WTC11 (cell line): ENCODE results near the gene RABEP2. TPM values are rescaled to one million over a fixed set of nuclear protein-coding genes. Genes with fewer than 3 reads are reported as not detected.

Source experiments
- ATAC-seq: fragments of 200-7000 bp; cut with Tn5 transposase; 2 replicates; pipeline ENCODE4 v1.10.0; 2021; ENCODE audit warnings: mild to moderate bottlenecking, moderate library complexity
- CTCF ChIA-PET: fragments of 300-600 bp; sonication (Branson Sonifier 250); formaldehyde crosslinking; loops from one replicate; lab custom pipeline; 2021; ENCODE audit warnings: antibody characterized with exemption; lab: Charles Lee
- POLR2A ChIA-PET: fragments of 350-600 bp; sonication (Branson Sonifier 250); formaldehyde crosslinking; loops from one replicate; lab custom pipeline; 2021; ENCODE audit warnings: antibody characterized with exemption; lab: Charles Lee
- DNase-seq: peaks from one replicate; pipeline ENCODE4 v3.0.0; 2021; ENCODE audit warnings: low spot score
- H3K27ac Mint-ChIP-seq: 2 replicates; pipeline ENCODE4 v1.8.0; 2021; ENCODE audit warnings: mixed read lengths
- H3K27me3 Mint-ChIP-seq: 2 replicates; pipeline ENCODE4 v1.8.0; 2021; ENCODE audit warnings: low read depth, mild to moderate bottlenecking, moderate library complexity, mixed read lengths
- H3K36me3 Mint-ChIP-seq: 2 replicates; pipeline ENCODE4 v1.8.0; 2021; ENCODE audit warnings: mixed read lengths
- H3K4me1 Mint-ChIP-seq: 2 replicates; pipeline ENCODE4 v1.8.0; 2022; ENCODE audit warnings: mixed read lengths
- H3K4me3 Mint-ChIP-seq: 2 replicates; pipeline ENCODE4 v1.8.0; 2021; ENCODE audit warnings: mild to moderate bottlenecking, moderate library complexity, mixed read lengths
- H3K9me3 Mint-ChIP-seq: 2 replicates; pipeline ENCODE4 v1.8.0; 2021; ENCODE audit warnings: mixed read lengths
- CBFB ChIP-seq: sonication (generic); formaldehyde crosslinking; IDR thresholded peaks from 2 replicates; pipeline ENCODE4 v1.8.1; 2022; ENCODE audit warnings: mild to moderate bottlenecking, low read depth, missing genetic modification reagents
- CREB1 ChIP-seq: sonication (generic); formaldehyde crosslinking; IDR thresholded peaks from 2 replicates; pipeline ENCODE4 v1.8.0; 2023; ENCODE audit warnings: mild to moderate bottlenecking, missing genetic modification reagents
- JAZF1 ChIP-seq: fragments of 250-450 bp; sonication (Bioruptor Pico); IDR thresholded peaks from 2 replicates; pipeline ENCODE4 v1.9.0; 2021; ENCODE audit warnings: moderate library complexity, mild to moderate bottlenecking, inconsistent platforms
- JUN ChIP-seq: sonication (generic); formaldehyde crosslinking; IDR thresholded peaks from 2 replicates; pipeline ENCODE4 v1.8.0; 2023; ENCODE audit warnings: mild to moderate bottlenecking, missing genetic modification reagents
- NFATC4 ChIP-seq: fragments of 250-450 bp; sonication (Bioruptor Pico); IDR thresholded peaks from 2 replicates; pipeline ENCODE4 v1.9.0; 2021; ENCODE audit warnings: mild to moderate bottlenecking
- NFE2L1 ChIP-seq: sonication (generic); formaldehyde crosslinking; IDR thresholded peaks from 2 replicates; pipeline ENCODE4 v1.8.1; 2023; ENCODE audit warnings: missing genetic modification reagents
- NR2C2 ChIP-seq: sonication (generic); formaldehyde crosslinking; IDR thresholded peaks from 2 replicates; pipeline ENCODE4 v1.8.0; 2022; ENCODE audit warnings: mild to moderate bottlenecking, missing genetic modification reagents
- PRRX2 ChIP-seq: fragments of 250-450 bp; sonication (Bioruptor Pico); IDR thresholded peaks from 2 replicates; pipeline ENCODE4 v1.8.0; 2021; ENCODE audit warnings: mild to moderate bottlenecking
- RELA ChIP-seq: sonication (generic); formaldehyde crosslinking; IDR thresholded peaks from 2 replicates; pipeline ENCODE4 v1.8.1; 2022; ENCODE audit warnings: missing genetic modification reagents, mild to moderate bottlenecking, borderline replicate concordance
- SMAD3 ChIP-seq: sonication (generic); formaldehyde crosslinking; IDR thresholded peaks from 2 replicates; pipeline ENCODE4 v1.8.0; 2022; ENCODE audit warnings: missing genetic modification reagents, mild to moderate bottlenecking, borderline replicate concordance
- SMAD4 ChIP-seq: sonication (generic); formaldehyde crosslinking; IDR thresholded peaks from 2 replicates; pipeline ENCODE4 v1.8.0; 2022; ENCODE audit warnings: mild to moderate bottlenecking, missing genetic modification reagents
- SOX15 ChIP-seq: fragments of 250-450 bp; sonication (Bioruptor Pico); IDR thresholded peaks from 2 replicates; pipeline ENCODE4 v1.9.0; 2021; ENCODE audit warnings: mild to moderate bottlenecking
- TEAD4 ChIP-seq: sonication (generic); formaldehyde crosslinking; IDR thresholded peaks from 2 replicates; pipeline ENCODE4 v1.8.0; 2022; ENCODE audit warnings: mild to moderate bottlenecking, missing genetic modification reagents
- ZBTB21 ChIP-seq: sonication (generic); formaldehyde crosslinking; IDR thresholded peaks from 2 replicates; pipeline ENCODE4 v1.8.1; 2023; ENCODE audit warnings: mild to moderate bottlenecking, missing genetic modification reagents, borderline replicate concordance
- ZNF396 ChIP-seq: fragments of 250-450 bp; sonication (Bioruptor Pico); IDR thresholded peaks from 2 replicates; pipeline ENCODE4 v1.8.0; 2021; ENCODE audit warnings: mild to moderate bottlenecking, moderate library complexity, borderline replicate concordance
- total RNA-seq: library from RNA; stranded (reverse); gene quantifications from 3 replicates; pipeline ENCODE4 v1.2.3, GENCODE V29; 2021
- TF ChIP-seq, protein P1 (sequence below): fragments of 200-600 bp; IDR thresholded peaks from 2 replicates; pipeline ENCODE4 v1.8.0; 2022; ENCODE audit warnings: antibody characterized with exemption
- TF ChIP-seq, protein P2 (sequence below): sonication (generic); formaldehyde crosslinking; IDR thresholded peaks from 2 replicates; pipeline ENCODE4 v1.8.1; 2022; ENCODE audit warnings: low read depth, mild to moderate bottlenecking, moderate library complexity, missing genetic modification reagents, borderline replicate concordance
- TF ChIP-seq, protein P3 (sequence below): sonication (generic); formaldehyde crosslinking; IDR thresholded peaks from 2 replicates; pipeline ENCODE4 v1.8.0; 2023; ENCODE audit warnings: missing genetic modification reagents
- TF ChIP-seq, protein P4 (sequence below): sonication (generic); formaldehyde crosslinking; IDR thresholded peaks from 2 replicates; pipeline ENCODE4 v1.8.1; 2023; ENCODE audit warnings: mild to moderate bottlenecking, missing genetic modification reagents, moderate library complexity
- TF ChIP-seq, protein P5 (sequence below): sonication (generic); formaldehyde crosslinking; IDR thresholded peaks from 2 replicates; pipeline ENCODE4 v1.8.1; 2023; ENCODE audit warnings: mild to moderate bottlenecking, moderate library complexity, missing genetic modification reagents
- TF ChIP-seq, protein P6 (sequence below): sonication (generic); formaldehyde crosslinking; IDR thresholded peaks from 2 replicates; pipeline ENCODE4 v1.8.1; 2022; ENCODE audit warnings: mild to moderate bottlenecking, missing genetic modification reagents, moderate library complexity, borderline replicate concordance
- TF ChIP-seq, protein P7 (sequence below): sonication (generic); formaldehyde crosslinking; IDR thresholded peaks from 2 replicates; pipeline ENCODE4 v1.8.0; 2022; ENCODE audit warnings: mild to moderate bottlenecking, missing genetic modification reagents
- TF ChIP-seq, protein P8 (sequence below): sonication (generic); formaldehyde crosslinking; IDR thresholded peaks from 2 replicates; pipeline ENCODE4 v1.8.1; 2023; ENCODE audit warnings: mild to moderate bottlenecking, missing genetic modification reagents, moderate library complexity
- TF ChIP-seq, protein P9 (sequence below): fragments of 250-450 bp; sonication (Bioruptor Pico); IDR thresholded peaks from 2 replicates; pipeline ENCODE4 v1.9.0; 2021; ENCODE audit warnings: mild to moderate bottlenecking
- TF ChIP-seq, protein P10 (sequence below): sonication (generic); formaldehyde crosslinking; IDR thresholded peaks from 2 replicates; pipeline ENCODE4 v1.8.0; 2022; ENCODE audit warnings: mild to moderate bottlenecking, missing genetic modification reagents
- TF ChIP-seq, protein P11 (sequence below): fragments of 250-450 bp; sonication (Bioruptor Pico); IDR thresholded peaks from 2 replicates; pipeline ENCODE4 v1.9.0; 2021; ENCODE audit warnings: moderate library complexity, mild to moderate bottlenecking, inconsistent platforms, borderline replicate concordance

The RABEP2 gene
- total RNA-seq, 1 experiment from 2014 or later, result 24.0 TPM

DNA sequence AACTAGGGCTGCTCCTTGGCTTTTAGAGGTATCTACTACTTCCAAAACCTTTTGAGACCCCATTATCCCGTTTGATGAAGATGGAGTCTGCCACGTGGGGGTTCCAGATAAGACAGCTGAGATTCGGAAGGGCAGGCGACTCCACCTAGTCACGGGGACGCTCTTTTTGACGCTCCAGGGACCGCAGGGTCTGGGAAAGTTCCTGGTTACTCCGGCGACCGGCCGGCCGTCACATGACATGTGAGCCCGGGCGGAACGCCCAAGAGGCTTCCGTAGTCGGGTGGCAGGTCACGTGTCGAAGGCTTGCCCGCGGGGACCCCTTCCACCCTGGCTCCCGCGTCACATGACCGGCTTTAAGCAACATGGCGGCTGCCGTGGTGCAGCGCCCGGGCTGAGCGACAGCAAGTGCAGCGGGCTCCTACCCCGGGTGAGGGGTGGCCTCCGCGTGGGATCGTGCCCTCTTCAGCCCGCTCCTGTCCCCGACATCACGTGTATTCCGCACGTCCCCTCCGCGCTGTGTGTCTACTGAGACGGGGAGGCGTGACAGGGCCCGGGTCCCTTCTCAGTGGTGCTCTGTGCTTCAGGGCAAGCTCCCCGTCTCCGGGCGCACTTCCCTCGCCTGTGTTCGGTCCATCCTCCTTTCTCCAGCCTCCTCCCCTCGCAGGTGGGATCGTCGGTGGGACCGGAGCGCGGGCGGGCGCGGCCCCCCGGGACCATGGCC, 49.6 kb upstream of the RABEP2 start, which contains the start of gene SPNS1:
TSS of gene SPNS1 (plus strand) at position 342 of the 721 bp plus-strand sequence. CDS start at position 716, 374 bp downstream.
- DNase-seq, result peak; percentile 97
- H3K27ac Mint-ChIP-seq, result peak within 1 kb of the TSS; percentile 98
- TF ChIP-seq, protein P1, sequence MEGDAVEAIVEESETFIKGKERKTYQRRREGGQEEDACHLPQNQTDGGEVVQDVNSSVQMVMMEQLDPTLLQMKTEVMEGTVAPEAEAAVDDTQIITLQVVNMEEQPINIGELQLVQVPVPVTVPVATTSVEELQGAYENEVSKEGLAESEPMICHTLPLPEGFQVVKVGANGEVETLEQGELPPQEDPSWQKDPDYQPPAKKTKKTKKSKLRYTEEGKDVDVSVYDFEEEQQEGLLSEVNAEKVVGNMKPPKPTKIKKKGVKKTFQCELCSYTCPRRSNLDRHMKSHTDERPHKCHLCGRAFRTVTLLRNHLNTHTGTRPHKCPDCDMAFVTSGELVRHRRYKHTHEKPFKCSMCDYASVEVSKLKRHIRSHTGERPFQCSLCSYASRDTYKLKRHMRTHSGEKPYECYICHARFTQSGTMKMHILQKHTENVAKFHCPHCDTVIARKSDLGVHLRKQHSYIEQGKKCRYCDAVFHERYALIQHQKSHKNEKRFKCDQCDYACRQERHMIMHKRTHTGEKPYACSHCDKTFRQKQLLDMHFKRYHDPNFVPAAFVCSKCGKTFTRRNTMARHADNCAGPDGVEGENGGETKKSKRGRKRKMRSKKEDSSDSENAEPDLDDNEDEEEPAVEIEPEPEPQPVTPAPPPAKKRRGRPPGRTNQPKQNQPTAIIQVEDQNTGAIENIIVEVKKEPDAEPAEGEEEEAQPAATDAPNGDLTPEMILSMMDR, result no peak
- TF ChIP-seq SMAD4 (CRISPR knock-in tag), result no peak
- TF ChIP-seq JUN (CRISPR knock-in tag), result 0 out of 2 replicates have a peak, but pooled peaks have one; percentile 14
- TF ChIP-seq, protein P2, sequence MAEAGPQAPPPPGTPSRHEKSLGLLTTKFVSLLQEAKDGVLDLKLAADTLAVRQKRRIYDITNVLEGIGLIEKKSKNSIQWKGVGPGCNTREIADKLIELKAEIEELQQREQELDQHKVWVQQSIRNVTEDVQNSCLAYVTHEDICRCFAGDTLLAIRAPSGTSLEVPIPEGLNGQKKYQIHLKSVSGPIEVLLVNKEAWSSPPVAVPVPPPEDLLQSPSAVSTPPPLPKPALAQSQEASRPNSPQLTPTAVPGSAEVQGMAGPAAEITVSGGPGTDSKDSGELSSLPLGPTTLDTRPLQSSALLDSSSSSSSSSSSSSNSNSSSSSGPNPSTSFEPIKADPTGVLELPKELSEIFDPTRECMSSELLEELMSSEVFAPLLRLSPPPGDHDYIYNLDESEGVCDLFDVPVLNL (CRISPR knock-in tag), result no peak; the same call in 1 of the 2 replicates
- peak; percentile 66 for TF ChIP-seq NFE2L1
- TF ChIP-seq CREB1 (CRISPR knock-in tag), result peak; percentile 44; the same call in 1 of the 2 replicates
- TF ChIP-seq, protein P3, sequence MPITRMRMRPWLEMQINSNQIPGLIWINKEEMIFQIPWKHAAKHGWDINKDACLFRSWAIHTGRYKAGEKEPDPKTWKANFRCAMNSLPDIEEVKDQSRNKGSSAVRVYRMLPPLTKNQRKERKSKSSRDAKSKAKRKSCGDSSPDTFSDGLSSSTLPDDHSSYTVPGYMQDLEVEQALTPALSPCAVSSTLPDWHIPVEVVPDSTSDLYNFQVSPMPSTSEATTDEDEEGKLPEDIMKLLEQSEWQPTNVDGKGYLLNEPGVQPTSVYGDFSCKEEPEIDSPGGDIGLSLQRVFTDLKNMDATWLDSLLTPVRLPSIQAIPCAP (CRISPR knock-in tag), result no peak
- TF ChIP-seq, protein P4, sequence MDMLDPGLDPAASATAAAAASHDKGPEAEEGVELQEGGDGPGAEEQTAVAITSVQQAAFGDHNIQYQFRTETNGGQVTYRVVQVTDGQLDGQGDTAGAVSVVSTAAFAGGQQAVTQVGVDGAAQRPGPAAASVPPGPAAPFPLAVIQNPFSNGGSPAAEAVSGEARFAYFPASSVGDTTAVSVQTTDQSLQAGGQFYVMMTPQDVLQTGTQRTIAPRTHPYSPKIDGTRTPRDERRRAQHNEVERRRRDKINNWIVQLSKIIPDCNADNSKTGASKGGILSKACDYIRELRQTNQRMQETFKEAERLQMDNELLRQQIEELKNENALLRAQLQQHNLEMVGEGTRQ (CRISPR knock-in tag), result peak; percentile 100
- no peak for TF ChIP-seq SOX15 (CRISPR knock-in tag)
- TF ChIP-seq, protein P5, sequence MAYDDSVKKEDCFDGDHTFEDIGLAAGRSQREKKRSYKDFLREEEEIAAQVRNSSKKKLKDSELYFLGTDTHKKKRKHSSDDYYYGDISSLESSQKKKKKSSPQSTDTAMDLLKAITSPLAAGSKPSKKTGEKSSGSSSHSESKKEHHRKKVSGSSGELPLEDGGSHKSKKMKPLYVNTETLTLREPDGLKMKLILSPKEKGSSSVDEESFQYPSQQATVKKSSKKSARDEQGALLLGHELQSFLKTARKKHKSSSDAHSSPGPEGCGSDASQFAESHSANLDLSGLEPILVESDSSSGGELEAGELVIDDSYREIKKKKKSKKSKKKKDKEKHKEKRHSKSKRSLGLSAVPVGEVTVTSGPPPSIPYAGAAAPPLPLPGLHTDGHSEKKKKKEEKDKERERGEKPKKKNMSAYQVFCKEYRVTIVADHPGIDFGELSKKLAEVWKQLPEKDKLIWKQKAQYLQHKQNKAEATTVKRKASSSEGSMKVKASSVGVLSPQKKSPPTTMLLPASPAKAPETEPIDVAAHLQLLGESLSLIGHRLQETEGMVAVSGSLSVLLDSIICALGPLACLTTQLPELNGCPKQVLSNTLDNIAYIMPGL (CRISPR knock-in tag), result no peak; the same call in 1 of the 2 replicates
- TF ChIP-seq, protein P6, sequence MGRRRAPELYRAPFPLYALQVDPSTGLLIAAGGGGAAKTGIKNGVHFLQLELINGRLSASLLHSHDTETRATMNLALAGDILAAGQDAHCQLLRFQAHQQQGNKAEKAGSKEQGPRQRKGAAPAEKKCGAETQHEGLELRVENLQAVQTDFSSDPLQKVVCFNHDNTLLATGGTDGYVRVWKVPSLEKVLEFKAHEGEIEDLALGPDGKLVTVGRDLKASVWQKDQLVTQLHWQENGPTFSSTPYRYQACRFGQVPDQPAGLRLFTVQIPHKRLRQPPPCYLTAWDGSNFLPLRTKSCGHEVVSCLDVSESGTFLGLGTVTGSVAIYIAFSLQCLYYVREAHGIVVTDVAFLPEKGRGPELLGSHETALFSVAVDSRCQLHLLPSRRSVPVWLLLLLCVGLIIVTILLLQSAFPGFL (CRISPR knock-in tag), result no peak; the same call in 1 of the 2 replicates
- peak; percentile 69; the same call in 1 of the 2 replicates for TF ChIP-seq RELA (CRISPR knock-in tag)
- no peak for TF ChIP-seq CBFB (CRISPR knock-in tag)
- TF ChIP-seq, protein P7, sequence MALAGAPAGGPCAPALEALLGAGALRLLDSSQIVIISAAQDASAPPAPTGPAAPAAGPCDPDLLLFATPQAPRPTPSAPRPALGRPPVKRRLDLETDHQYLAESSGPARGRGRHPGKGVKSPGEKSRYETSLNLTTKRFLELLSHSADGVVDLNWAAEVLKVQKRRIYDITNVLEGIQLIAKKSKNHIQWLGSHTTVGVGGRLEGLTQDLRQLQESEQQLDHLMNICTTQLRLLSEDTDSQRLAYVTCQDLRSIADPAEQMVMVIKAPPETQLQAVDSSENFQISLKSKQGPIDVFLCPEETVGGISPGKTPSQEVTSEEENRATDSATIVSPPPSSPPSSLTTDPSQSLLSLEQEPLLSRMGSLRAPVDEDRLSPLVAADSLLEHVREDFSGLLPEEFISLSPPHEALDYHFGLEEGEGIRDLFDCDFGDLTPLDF (CRISPR knock-in tag), result no peak
- TF ChIP-seq ZBTB21 (CRISPR knock-in tag), result no peak
- no peak for TF ChIP-seq ZNF396 (CRISPR knock-in tag)
- TF ChIP-seq TEAD4, result no peak
- TF ChIP-seq, protein P8, sequence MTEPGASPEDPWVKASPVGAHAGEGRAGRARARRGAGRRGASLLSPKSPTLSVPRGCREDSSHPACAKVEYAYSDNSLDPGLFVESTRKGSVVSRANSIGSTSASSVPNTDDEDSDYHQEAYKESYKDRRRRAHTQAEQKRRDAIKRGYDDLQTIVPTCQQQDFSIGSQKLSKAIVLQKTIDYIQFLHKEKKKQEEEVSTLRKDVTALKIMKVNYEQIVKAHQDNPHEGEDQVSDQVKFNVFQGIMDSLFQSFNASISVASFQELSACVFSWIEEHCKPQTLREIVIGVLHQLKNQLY (CRISPR knock-in tag), result no peak
- TF ChIP-seq, protein P9, sequence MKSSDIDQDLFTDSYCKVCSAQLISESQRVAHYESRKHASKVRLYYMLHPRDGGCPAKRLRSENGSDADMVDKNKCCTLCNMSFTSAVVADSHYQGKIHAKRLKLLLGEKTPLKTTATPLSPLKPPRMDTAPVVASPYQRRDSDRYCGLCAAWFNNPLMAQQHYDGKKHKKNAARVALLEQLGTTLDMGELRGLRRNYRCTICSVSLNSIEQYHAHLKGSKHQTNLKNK, result no peak
- no peak for TF ChIP-seq JAZF1 (CRISPR knock-in tag)
- TF ChIP-seq PRRX2 (CRISPR knock-in tag), result no peak
- peak; percentile 74; the same call in 1 of the 2 replicates for TF ChIP-seq SMAD3 (CRISPR knock-in tag)
- TF ChIP-seq, protein P10, sequence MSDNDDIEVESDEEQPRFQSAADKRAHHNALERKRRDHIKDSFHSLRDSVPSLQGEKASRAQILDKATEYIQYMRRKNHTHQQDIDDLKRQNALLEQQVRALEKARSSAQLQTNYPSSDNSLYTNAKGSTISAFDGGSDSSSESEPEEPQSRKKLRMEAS, result peak; percentile 90
- no peak for TF ChIP-seq NR2C2 (CRISPR knock-in tag)
- TF ChIP-seq, protein P11, sequence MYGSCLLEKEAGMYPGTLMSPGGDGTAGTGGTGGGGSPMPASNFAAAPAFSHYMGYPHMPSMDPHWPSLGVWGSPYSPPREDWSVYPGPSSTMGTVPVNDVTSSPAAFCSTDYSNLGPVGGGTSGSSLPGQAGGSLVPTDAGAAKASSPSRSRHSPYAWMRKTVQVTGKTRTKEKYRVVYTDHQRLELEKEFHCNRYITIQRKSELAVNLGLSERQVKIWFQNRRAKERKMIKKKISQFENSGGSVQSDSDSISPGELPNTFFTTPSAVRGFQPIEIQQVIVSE (CRISPR knock-in tag), result no peak
- TF ChIP-seq NFATC4 (CRISPR knock-in tag), result no peak

More for the DNA sequence above, 49.6 kb upstream of the RABEP2 start, which contains the start of gene SPNS1:
- POLR2A ChIA-PET, result interaction anchor here (0.6 to 1.0 kb wide), 2 partner anchors 30 to 124 kb away, joined by 3 to 4 read pairs; no protein-coding TSS in a partner anchor
- Mint-ChIP-seq H3K27me3 (no peaks in the 10 kb centered on the region), H3K36me3 (0 out of 2 replicates have a peak, but pooled peaks cover 3% of the 10 kb centered on the region), H3K4me1 (peaks cover 7% of the 10 kb centered on the region), H3K4me3 (peak within 1 kb of the TSS; percentile 95), H3K9me3 (no peaks in the 10 kb centered on the region)
- peak; percentile 83 for ATAC-seq
- CTCF ChIA-PET, result interaction anchor here (1.0 to 1.8 kb wide), 11 partner anchors 11 to 925 kb away, joined by 3 to 15 read pairs (median 6); partner anchors contain the start of genes NFATC2IP, SEZ6L2 and TUFM
